Cardiac muscle cell (in vitro differentiated cells and primary cell): ENCODE measurements around the gene SDK2. TPM values are rescaled to one million over a fixed set of nuclear protein-coding genes. Genes with fewer than 3 reads are reported as not detected.

Source experiments
- DNase-seq, 2 donors: peaks; one replicate each; pipeline versions ENCODE4 v3.0.0 to v3.0.0-alpha.2; 2010 to 2017; ENCODE audit warnings: low read depth in 1 of 2, low spot score in 1 of 2
- H3K27ac ChIP-seq: fragments of 200-600 bp; sonication (generic); 2 replicates; pipeline ENCODE4 v1.5.1; 2016
- H3K27me3 ChIP-seq: fragments of 200-600 bp; sonication (generic); 2 replicates; pipeline ENCODE4 v1.6.0; 2016; ENCODE audit warnings: control low read depth
- H3K36me3 ChIP-seq: fragments of 200-600 bp; sonication (generic); 2 replicates; pipeline ENCODE4 v1.5.1; 2016; ENCODE audit warnings: control low read depth
- H3K4me1 ChIP-seq: fragments of 200-600 bp; sonication (generic); 2 replicates; pipeline ENCODE4 v1.8.1; 2017; ENCODE audit warnings: low read depth, mild to moderate bottlenecking, mixed run types
- H3K4me3 ChIP-seq: fragments of 200-600 bp; sonication (generic); 2 replicates; pipeline ENCODE4 v1.5.1; 2016; ENCODE audit warnings: mild to moderate bottlenecking
- H3K9me3 ChIP-seq: fragments of 200-600 bp; sonication (generic); 2 replicates; pipeline ENCODE4 v1.5.1; 2017; ENCODE audit warnings: low read depth, mild to moderate bottlenecking, control low read depth
- CTCF ChIP-seq: IDR thresholded peaks from 2 replicates; pipeline ENCODE4 v1.5.1; 2012; ENCODE audit warnings: low read depth, mild to moderate bottlenecking, low read length
- polyA plus RNA-seq: library from polyadenylated mRNA; unstranded; fragments of >200 nt; fragmentation: Nextera tagmentation; extraction: Ambion mirVana; gene quantifications from 2 replicates; pipeline ENCODE4 v1.2.1, GENCODE V29; 2016
- total RNA-seq: library from RNA; depleted of rRNA; stranded (reverse); fragments of >200 nt; gene quantifications from 2 replicates; pipeline ENCODE4 v1.2.3, GENCODE V29; 2016

SDK2 gene
- total and polyA plus RNA-seq, 2 experiments from 2014 or later = 11.8 to 46.8 TPM

- DNase-seq = no peak
- no peaks in the 10 kb centered on the region for H3K9me3 ChIP-seq
- peaks cover 14% of the 10 kb centered on the region for H3K4me1 ChIP-seq
- H3K27ac ChIP-seq = no peak overlapping the region
- no peak overlapping the region for H3K4me3 ChIP-seq
- no peaks in the 10 kb centered on the region for H3K27me3 ChIP-seq
- no peak for TF ChIP-seq CTCF
- H3K36me3 ChIP-seq = no peaks in the 10 kb centered on the region
Observed at GRCh38 chr17:73338566-73339197, 305.6 kb downstream of the SDK2 start.

- Histone ChIP-seq H3K9me3 (no peaks in the 10 kb centered on the region), H3K27me3 (no peaks in the 10 kb centered on the region), H3K27ac (no peak overlapping the region), H3K4me1 (peaks cover 10% of the 10 kb centered on the region), H3K36me3 (no peaks in the 10 kb centered on the region), H3K4me3 (no peak overlapping the region)
- no peak for DNase-seq
- no peak for TF ChIP-seq CTCF
Observed at GRCh38 chr17:73338050-73338521, 306.2 kb downstream of the SDK2 start.

- Histone ChIP-seq H3K27ac (no peak overlapping the region), H3K9me3 (no peaks in the 10 kb centered on the region), H3K4me1 (peaks cover 8% of the 10 kb centered on the region), H3K36me3 (no peaks in the 10 kb centered on the region), H3K4me3 (no peak overlapping the region), H3K27me3 (no peaks in the 10 kb centered on the region)
- TF ChIP-seq CTCF = no peak
- no peak for DNase-seq
Observed at GRCh38 chr17:73337330-73337710, 306.9 kb downstream of the SDK2 start.

GRCh38 chr17:73336408-73337329, 307.6 kb downstream of the SDK2 start:
- no peaks in the 10 kb centered on the region for H3K9me3 ChIP-seq
- H3K4me1 ChIP-seq = peaks cover 8% of the 10 kb centered on the region
- TF ChIP-seq CTCF = no peak
- no peaks in the 10 kb centered on the region for H3K36me3 ChIP-seq
- no peak for DNase-seq
- no peak overlapping the region for H3K27ac ChIP-seq
- no peak overlapping the region for H3K4me3 ChIP-seq
- no peaks in the 10 kb centered on the region for H3K27me3 ChIP-seq

GRCh38 chr17:73335591-73336407, 308.4 kb downstream of the SDK2 start:
- no peak overlapping the region for H3K4me3 ChIP-seq
- no peak for DNase-seq
- peaks cover 8% of the 10 kb centered on the region for H3K4me1 ChIP-seq
- H3K9me3 ChIP-seq = no peaks in the 10 kb centered on the region
- TF ChIP-seq CTCF = no peak
- no peaks in the 10 kb centered on the region for H3K27me3 ChIP-seq
- no peaks in the 10 kb centered on the region for H3K36me3 ChIP-seq
- no peak overlapping the region for H3K27ac ChIP-seq
